Gastrocnemius medialis (tissue), 4 donors: ENCODE data around the gene DOP1A.

Experiments
- POLR2A ChIP-seq, 2 donors: fragments of 450-650 bp; IDR thresholded peaks; one replicate each; pipeline ENCODE4 v1.6.1; 2017; ENCODE audit warnings: antibody characterized with exemption in 2 of 2, mild to moderate bottlenecking in 2 of 2, moderate library complexity in 2 of 2
- TF ChIP-seq, protein P1 (sequence below), 5 experiments: fragments of 450-650 bp in 3 of 5; fragments of 200-600 bp in 2 of 5; sonication (generic) in 2 of 5; IDR thresholded peaks in 4 of 5; conservative IDR thresholded peaks in 1 of 5; 1 replicate in 4 of 5; 2 replicates in 1 of 5; pipeline ENCODE4 v1.5.1; 2016 to 2019; ENCODE audit warnings: antibody characterized with exemption in 5 of 5, mild to moderate bottlenecking in 3 of 5, moderate library complexity in 3 of 5

- TF ChIP-seq, protein P1, sequence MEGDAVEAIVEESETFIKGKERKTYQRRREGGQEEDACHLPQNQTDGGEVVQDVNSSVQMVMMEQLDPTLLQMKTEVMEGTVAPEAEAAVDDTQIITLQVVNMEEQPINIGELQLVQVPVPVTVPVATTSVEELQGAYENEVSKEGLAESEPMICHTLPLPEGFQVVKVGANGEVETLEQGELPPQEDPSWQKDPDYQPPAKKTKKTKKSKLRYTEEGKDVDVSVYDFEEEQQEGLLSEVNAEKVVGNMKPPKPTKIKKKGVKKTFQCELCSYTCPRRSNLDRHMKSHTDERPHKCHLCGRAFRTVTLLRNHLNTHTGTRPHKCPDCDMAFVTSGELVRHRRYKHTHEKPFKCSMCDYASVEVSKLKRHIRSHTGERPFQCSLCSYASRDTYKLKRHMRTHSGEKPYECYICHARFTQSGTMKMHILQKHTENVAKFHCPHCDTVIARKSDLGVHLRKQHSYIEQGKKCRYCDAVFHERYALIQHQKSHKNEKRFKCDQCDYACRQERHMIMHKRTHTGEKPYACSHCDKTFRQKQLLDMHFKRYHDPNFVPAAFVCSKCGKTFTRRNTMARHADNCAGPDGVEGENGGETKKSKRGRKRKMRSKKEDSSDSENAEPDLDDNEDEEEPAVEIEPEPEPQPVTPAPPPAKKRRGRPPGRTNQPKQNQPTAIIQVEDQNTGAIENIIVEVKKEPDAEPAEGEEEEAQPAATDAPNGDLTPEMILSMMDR (IDR thresholded peaks at IDR 0.05 in 4 of 5, conservative IDR thresholded peaks at IDR 0.05 in 1 of 5), result no peak
- no peak for TF ChIP-seq POLR2A (IDR thresholded peaks at IDR 0.05)
These were observed 60.5 kb downstream of the DOP1A start for GRCh38 chr6:83127976-83128375.
